ENCODE data around the gene ACD.

Gene ACD

DNA sequence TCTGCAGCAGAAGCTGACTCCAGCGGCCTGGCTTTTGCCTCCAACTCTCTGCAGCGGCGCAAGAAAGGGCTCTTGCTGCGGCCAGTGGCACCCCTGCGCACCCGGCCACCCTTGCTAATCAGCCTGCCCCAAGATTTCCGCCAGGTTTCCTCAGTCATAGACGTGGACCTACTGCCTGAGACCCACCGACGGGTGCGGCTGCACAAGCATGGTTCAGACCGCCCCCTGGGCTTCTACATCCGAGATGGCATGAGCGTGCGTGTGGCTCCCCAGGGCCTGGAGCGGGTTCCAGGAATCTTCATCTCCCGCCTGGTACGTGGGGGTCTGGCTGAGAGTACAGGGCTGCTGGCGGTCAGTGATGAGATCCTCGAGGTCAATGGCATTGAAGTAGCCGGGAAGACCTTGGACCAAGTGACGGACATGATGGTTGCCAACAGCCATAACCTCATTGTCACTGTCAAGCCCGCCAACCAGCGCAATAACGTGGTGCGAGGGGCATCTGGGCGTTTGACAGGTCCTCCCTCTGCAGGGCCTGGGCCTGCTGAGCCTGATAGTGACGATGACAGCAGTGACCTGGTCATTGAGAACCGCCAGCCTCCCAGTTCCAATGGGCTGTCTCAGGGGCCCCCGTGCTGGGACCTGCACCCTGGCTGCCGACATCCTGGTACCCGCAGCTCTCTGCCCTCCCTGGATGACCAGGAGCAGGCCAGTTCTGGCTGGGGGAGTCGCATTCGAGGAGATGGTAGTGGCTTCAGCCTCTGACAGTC is 2.0 kb upstream of the ACD start:
- DNase-seq (ENCODE audit: low read depth) = no peak

DNA sequence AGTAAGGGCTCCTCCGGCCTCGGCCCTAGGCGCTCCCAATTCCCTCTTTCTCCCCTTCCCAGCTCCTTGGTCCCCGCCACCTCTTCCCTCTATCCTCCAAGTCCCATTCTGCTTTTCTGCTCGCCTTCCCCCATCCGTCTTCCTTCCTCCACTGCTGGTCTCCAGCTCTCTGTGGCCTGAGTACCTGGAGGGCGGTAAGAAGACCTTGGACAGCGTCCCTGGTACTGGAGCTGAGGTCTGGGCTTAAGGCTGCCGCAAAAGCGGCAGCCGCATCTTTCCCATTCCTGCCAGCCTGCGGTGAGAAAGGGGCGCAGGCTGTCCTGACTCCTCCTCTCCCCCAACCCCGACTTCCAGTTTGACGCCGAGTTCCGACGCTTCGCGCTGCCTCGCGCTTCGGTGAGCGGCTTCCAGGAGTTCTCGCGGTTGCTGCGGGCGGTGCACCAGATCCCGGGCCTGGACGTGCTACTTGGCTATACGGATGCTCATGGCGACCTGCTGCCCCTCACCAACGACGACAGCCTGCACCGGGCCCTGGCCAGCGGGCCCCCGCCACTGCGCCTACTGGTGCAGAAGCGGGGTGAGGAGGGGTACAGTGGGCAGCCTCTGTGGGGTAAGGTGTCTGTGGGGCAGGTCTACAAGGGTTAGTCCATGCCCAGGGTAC is 1.2 kb upstream of the ACD start:
- DNase-seq (ENCODE audit: low read depth) = no peak

DNA sequence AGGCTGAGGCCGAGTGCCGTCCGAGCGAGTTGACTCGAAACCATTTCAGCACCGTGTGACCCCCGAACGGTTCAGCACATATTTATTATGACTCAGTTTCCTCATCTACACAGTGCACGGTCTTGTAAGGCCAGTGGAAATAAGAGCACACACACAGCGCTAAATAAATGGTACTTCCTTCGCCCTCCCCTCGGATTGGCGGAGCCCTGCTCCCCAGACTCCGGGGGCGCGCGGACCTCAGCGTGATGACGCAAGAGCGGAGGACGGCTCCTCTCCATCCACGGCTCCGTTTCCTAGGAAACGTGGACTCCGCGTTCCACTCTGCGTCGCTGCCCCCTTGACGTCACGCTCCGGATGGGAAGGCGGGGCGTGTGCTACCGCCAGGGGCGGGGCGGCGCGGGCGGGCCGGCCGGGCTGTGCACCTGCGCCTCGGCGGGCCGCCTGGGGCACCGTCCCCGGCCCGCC is 536 bp upstream of the ACD start, which contains the start of gene PARD6A:
TSS of gene PARD6A (plus strand) at position 397 of the 465 bp plus-strand sequence. CDS start 79 bp downstream, outside the sequence.
- DNase-seq (ENCODE audit: low read depth) = peak; percentile 92

DNA sequence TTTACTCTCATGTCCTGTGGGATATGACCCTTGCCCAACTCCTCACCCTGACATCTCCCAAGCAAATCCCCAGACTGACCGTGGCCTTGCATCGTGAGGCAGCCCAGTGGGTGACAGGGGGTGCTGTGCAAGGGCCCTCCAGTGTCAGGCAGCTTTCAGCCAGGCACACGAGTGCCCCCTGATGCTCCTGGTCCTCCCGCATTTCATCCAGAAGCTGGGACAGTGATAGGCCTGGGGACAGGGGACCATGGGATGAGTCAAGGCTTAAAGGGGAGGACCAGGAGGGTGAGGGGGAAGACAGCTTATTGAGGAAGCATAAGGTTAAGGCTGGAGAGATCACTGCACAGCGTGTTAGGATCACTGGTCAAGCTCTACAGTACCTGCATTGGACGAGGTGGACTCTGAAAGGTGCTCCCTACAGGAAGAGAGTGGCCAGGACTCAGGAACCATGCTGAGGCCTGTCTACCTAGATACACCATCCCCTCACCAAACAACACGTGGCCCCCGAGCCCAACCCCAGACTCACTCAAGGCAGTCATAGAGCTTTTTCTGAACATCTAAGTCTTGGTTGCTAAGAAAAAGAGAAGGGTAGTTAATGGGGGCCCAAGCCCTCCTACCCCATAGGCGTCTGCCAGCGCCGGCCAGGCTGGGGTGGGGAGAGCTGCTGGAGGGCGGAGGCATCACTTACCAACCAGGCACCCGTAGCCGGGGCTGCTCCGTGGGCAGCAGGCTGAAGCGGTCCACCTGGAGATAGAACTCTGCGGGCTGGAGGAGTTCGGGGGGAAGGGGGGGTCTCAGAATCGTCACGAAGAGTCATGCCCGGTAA is 998 bp downstream of the ACD start:
- DNase-seq (ENCODE audit: low read depth) = no peak

DNA sequence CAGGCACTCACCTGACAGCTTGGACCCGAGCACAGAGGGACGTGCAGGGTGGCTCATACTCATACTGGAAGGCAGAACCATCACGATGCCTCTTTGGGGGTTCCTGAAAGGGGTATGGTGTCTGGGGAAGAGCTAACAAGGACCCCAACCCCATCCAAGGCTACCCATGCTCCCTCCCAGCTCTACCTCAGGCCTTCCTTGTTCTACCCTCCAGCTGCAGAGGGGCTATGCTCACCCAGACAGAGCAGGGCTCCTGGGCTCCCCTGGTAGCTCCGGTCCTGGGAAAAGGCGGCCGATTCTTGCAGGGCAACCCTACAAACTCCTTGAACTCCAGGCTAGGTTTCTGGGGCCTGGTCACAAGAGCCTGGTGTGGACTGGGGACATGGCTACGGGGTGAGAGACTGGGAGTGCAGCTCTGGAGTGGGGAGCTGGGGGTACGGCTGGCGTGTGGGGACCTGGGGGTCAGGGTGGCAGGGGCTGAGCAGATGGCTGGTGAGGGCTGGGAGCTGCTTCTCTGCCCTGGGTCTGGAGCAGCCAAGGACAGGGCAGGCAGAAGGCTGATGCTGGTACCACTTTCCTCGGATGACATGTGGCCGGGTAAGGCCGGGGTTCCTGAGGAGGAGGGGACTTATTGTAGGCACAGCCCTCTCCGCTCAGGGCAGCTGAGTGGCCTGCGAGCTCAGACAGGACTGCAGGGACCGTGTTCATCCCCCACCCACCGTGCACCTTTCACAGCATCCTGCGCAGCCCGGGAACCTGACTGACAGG is 2.1 kb downstream of the ACD start:
- DNase-seq (ENCODE audit: low read depth) = no peak

DNA sequence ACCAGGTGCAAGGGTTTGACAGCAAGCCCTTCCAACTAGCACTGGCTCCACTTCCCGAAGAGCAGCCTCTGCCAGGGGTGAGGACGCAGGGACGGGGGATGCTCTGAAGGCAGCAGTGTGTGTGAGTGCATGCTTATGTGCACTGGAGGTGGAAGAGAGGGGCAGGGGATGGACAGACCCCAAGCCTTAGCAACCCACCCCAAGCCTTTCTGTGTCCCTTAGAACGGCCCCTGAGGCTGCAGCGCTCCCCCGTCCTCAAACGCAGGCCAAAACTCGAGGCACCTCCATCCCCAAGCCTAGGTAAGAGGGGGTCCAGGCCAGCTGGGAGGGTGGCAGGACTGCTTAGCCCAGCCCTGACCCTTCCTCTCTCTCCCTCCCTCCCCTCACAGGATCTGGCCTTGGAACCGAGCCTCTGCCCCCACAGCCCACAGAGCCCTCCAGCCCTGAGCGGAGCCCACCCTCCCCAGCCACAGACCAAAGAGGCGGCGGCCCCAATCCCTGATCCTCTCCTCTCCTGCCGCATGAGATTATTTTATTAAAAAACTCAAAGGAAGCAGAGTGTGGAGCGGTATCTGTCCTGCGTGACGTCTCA is 2.9 kb downstream of the ACD start:
- DNase-seq (ENCODE audit: low read depth) = no peak

DNA sequence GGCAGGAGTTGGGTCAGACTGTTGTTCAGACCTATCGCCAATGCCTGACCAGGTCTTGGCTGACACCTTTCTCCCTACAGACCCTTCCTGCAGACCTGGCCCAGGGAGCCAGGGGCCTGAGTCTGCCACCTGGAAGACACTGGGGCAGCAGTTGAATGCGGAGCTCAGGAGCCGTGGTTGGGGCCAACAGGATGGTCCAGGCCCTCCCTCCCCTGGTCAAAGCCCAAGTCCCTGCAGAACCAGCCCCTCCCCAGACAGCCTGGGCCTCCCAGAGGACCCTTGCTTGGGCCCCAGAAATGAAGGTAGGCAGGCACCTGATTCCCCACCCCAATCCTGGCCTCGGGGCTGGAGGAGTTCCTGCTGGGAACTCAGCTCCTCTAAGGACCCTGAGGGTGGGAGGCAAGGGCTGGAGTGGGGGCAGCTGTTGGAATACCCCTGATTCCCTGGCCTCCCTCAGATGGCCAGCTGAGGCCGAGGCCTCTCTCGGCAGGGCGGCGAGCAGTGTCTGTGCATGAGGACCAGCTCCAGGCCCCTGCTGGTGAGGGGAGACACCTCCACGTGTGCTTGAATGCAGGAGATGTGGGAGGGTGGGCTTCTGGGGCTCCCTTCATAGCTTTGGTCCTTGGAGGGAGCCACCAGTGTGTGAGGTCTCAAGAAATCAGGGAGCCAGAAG is 3.6 kb downstream of the ACD start:
- DNase-seq (ENCODE audit: low read depth) = no peak

DNA sequence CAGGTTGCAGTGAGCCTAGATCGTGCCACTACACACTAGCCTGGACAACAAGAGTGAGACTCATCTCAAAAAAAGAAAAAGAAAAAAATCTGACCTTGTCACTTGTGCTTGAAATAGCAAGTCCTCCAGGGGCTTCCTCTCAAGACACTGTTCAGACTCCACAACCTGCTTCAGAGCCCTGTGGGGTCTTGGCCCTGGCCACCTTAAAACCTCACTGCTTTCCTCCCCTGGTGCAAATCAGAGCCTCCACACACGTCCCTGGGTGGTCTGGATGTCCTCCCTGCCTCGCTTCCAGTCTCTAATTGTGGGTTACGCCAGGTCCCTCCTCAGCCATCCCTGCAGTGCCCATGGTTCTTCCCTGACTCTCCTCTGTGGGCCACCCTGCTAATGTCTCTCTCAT is 4.7 kb downstream of the ACD start:
- no peak for DNase-seq (ENCODE audit: low read depth)

DNA sequence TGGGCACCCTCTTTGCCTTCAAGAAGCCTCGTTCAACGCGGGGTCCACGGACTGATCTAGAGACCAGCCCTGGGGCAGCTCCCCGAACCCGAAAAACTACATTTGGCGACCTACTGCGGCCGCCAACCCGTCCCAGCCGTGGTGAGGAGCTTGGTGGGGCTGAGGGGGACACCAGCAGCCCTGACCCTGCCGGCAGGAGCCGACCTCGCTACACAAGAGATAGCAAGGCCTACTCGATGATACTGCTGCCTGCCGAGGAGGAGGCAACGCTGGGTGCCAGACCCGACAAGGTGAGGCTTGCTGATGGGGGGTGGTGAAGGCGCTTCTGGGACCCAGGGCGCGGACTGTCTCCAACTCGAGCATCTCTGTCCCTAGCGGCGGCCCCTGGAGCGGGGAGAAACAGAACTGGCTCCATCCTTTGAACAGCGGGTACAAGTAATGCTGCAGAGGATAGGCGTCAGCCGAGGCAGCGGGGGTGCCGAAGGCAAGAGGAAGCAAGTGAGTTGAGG is 5.6 kb downstream of the ACD start:
- DNase-seq (ENCODE audit: low read depth) = no peak

DNA sequence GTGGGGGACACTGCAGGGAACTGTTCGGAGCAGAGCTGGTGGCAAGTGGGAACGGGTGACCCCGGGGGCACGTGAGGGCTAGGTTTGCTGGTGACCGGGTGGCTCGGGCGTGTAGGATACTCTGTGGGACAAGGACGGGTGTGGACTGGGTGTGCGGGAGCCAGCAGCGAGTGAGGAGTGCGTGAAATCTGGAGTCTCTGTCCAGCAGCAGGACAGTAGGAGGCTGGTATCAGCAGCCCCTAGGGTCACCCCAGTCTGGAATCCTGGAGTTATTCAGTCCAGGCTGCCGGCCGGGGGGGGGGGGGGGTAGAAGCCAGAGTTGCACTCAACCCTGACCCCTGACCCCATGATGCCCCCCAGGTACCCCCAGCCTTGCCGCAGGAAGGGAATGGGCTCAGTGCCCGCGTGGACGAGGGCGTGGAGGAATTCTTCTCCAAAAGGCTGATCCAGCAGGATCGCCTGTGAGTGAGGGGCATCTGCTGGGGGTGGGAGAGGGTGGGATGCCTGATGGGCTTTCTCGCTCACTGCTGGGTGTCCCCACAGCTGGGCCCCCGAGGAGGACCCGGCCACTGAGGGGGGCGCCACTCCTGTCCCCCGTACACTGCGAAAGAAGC is 6.2 kb downstream of the ACD start:
- DNase-seq (ENCODE audit: low read depth) = no peak

DNA sequence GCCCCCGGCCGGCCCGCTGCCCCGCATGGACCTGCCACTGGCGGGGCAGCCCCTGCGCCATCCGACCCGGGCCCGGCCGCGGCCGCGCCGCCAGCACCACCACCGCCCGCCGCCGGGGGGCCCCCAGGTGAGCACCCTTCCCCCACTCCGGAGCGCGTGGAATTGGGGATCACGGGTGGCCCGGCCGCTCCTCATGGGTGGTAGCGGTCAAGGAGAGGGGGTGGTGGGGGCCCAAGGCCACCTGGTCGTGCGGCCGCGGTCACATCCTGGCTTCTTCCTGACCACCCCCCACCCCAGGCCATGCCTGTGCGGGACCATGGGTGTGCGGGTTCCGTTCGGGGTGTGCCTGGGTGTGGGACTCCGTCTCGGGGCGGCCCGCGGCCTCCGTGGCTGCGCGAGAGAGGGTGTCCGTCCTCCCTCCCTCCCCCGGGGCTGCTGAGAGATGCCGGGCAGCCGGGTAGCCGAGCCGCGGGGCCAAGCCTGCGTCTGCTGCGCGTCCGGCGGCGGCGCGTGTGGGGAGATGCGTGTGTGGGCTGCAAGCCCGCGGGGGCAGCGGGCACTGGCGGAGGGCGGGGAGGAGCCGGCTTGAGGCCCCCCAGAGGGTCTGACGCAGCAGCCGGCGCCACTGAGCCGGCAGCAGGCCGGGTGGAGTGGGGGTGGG is 6.8 kb downstream of the ACD start:
- no peak for DNase-seq (ENCODE audit: low read depth)

DNA sequence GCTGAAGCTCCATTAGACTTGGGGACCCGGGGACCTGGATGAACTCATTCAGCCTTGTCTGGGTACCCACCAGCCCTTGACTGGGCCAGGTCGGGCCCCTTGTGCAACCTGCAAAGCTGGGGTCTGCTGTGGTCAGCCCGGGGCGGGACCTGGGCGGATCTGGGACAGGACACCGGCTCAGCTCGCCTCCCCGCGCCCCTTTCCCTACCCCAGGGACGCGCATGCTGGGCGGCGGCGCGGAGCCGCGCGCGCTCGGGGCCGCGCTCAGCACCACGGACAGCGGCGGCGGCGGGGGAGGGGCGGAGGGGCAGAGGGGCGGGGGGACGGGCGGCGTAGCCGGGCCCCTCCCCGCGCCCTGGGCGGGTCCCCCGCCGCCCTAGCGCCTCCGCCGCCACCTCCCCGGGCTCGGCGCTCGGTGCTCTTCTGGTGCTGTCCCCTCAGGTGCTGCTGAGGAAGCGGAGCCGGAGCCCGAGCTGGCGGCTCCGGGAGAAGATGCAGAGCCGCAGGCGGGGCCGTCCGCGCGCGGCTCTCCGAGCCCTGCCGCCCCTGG is 7.4 kb downstream of the ACD start:
- no peak for DNase-seq (ENCODE audit: low read depth)

DNA sequence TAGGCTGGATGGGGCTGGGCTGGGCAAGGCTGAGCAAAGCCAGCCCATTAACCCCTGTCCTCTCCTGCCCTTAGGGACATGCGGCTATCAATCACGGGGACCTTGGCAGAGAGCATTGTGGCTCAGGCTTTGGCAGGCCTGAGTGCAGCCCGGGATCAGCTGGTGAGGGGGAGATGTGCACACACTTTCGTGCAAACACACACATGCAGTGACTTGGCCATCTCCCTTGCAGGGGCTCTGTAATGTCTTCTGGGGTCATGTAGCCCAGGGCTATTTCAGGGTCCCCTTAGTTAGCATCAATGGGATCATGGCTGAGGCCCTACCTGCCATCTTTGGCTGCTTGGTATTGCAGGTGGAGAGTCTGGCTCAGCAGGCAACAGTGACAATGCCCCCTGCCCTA is 8.2 kb downstream of the ACD start:
- DNase-seq (ENCODE audit: low read depth) = no peak

DNA sequence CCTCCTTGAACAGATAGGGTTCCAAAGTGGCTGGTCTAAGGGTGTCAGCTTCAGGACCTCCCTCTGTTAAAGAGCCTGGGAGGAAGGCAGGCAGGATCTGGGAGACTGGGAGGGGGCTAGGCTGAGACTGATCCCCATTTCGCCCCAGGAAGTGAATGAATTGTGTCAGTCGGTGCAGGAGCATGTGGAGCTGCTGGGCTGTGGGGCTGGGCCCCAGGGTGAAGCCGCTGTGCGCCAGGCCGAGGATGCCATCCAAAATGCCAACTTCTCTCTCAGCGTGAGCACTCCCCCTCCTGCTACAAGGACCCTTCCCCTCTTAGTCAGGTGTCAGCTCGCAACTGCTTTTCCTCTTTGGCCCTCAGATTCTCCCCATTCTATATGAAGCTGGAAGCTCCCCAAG is 9.0 kb downstream of the ACD start:
- no peak for DNase-seq (ENCODE audit: low read depth)

DNA sequence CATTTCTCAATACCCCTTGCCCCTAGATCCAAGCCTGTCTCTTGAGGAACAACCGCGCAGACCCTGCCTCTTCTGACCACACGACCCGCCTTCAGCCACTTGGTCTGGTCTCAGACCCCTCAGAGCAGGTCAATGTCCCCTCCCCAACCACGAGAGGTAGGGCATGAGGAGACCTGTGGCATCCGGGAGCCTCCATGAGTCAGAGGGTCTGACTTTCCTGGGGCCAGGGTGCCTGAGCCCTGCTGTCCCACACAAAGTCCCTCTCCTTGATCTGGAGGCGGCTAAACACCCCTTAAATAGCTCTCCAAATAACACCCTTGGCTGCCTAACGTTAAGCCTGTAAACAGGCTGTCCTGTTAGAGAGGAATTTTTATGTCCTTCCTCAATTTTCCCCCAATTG is 10.0 kb downstream of the ACD start:
- no peak for DNase-seq (ENCODE audit: low read depth)

DNA sequence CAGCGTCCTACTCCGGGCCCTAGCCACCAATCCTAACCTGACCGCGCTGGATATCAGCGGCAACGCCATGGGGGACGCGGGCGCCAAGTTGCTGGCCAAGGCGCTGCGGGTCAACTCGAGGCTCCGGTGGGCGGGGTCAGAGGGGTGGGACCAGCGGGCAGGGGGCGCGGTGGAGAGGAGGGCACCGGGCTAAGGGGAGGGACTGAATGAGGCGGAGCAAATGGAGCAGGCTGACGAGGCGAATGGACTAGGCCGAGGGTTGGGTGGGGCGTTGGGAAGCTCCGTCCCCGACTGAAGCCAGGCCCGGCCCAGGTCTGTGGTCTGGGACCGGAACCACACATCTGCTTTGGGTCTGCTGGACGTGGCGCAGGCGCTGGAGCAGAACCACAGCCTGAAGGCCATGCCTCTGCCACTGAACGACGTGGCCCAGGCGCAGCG is 10.5 kb downstream of the ACD start:
- no peak for DNase-seq (ENCODE audit: low read depth)

DNA sequence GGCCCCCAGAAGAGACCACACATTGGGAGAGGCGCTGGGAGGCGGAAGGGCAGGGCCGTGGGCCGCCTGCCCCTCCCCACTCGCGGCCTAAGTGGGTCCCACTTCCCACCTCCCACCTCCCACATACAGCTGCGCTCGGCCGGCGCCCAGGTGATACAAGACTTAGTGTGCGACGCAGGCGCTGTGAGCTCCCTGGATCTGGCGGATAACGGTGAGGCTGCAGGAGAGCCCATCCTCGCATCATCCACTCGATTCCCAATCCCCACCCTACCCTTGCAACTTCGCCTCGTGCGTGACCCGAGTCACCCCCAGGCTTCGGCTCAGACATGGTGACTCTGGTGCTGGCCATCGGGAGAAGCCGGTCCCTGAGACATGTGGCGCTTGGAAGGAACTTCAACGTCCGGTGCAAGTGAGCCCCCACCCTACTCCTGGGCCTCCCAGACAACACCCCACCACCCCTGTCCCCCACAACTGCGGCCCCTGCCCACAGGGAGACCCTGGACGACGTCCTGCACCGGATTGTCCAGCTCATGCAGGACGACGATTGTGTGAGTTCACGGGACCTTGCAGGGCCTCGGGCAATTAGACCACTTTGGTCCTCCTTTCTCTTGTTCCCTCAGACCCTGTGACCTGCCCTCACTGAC is 11.2 kb downstream of the ACD start:
- no peak for DNase-seq (ENCODE audit: low read depth)

DNA sequence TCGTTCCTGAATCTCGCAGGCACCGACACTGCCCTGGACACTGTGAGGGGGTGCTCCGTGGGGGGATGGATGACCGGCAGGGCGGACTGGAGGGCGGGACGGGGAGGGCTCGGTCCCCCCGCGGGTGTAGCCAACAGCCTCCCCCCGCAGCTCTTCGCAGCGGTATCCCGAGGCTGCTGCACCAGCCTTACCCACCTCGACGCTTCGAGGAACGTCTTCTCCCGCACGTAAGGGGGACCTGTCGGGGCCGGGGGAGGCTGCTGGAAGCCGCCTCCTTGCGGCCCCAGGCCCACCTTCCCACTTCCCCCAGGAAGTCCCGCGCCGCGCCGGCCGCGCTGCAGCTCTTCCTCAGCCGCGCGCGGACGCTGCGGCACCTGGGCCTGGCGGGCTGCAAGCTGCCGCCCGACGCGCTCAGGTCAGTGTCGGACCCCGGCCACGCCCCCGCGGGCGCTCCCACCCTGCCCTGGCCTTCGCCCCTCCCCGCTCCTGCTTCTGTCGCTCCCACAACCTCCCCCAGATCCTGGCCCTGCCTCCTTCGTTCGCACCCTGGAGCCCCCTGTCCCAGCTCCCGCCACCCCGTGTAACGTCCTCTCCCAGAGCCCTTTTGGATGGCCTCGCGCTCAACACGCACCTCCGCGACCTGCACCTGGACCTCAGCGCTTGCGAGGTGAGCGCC is 11.8 kb downstream of the ACD start:
- DNase-seq (ENCODE audit: low read depth) = no peak
